ENCODE data around the gene RGL1. TPM values are rescaled to one million over a fixed set of nuclear protein-coding genes. Genes with fewer than 3 reads are reported as not detected.
A peak's percentile ranks its signal among the peaks of the same experiment; 100 is the strongest.

The RGL1 gene
- total RNA-seq, 1 donor from 2014 or later = 68.1 TPM

- TF ChIP-seq CTCF (IDR thresholded peaks at IDR 0.05) = no peak
- H3K36me3 Mint-ChIP-seq (ENCODE audit: unreplicated experiment) = peaks cover 54% of the 10 kb centered on the region
- no peak overlapping the region for H3K4me3 Mint-ChIP-seq (ENCODE audit: unreplicated experiment)
- DNase-seq (ENCODE audit: extremely low spot score, unreplicated experiment) = no peak
- H3K4me1 Mint-ChIP-seq (ENCODE audit: unreplicated experiment) = peaks cover 27% of the 10 kb centered on the region
- H3K27me3 Mint-ChIP-seq (ENCODE audit: unreplicated experiment) = no peaks in the 10 kb centered on the region
- H3K27ac Mint-ChIP-seq (ENCODE audit: unreplicated experiment) = no peak overlapping the region
- no peaks in the 10 kb centered on the region for H3K9me3 Mint-ChIP-seq (ENCODE audit: unreplicated experiment)
Observed at GRCh38 chr1:183918589-183918988, 113.7 kb downstream of the RGL1 start.

- no peak overlapping the region for H3K4me3 Mint-ChIP-seq (ENCODE audit: unreplicated experiment)
- H3K27ac Mint-ChIP-seq (ENCODE audit: unreplicated experiment) = no peak overlapping the region
- TF ChIP-seq CTCF (IDR thresholded peaks at IDR 0.05) = no peak
Observed at GRCh38 chr1:183920651-183921050, 115.7 kb downstream of the RGL1 start.

GRCh38 chr1:183922197-183922596 lies 117.3 kb downstream of the RGL1 start:
- Mint-ChIP-seq H3K9me3 (ENCODE audit: unreplicated experiment) (no peaks in the 10 kb centered on the region), H3K27ac (ENCODE audit: unreplicated experiment) (no peak overlapping the region), H3K4me3 (ENCODE audit: unreplicated experiment) (no peak overlapping the region), H3K4me1 (ENCODE audit: unreplicated experiment) (no peaks in the 10 kb centered on the region), H3K36me3 (ENCODE audit: unreplicated experiment) (peaks cover 61% of the 10 kb centered on the region), H3K27me3 (ENCODE audit: unreplicated experiment) (no peaks in the 10 kb centered on the region)
- TF ChIP-seq CTCF (IDR thresholded peaks at IDR 0.05) = peak; percentile 19
- DNase-seq (ENCODE audit: extremely low spot score, unreplicated experiment) = no peak

More at GRCh38 chr1:183920651-183921050, 115.7 kb downstream of the RGL1 start:
- Mint-ChIP-seq H3K27me3 (ENCODE audit: unreplicated experiment) (no peaks in the 10 kb centered on the region), H3K36me3 (ENCODE audit: unreplicated experiment) (peaks cover 50% of the 10 kb centered on the region), H3K9me3 (ENCODE audit: unreplicated experiment) (no peaks in the 10 kb centered on the region), H3K4me1 (ENCODE audit: unreplicated experiment) (peaks cover 9% of the 10 kb centered on the region)
- no peak for DNase-seq (ENCODE audit: extremely low spot score, unreplicated experiment)

GRCh38 chr1:183925947-183926346 lies 121.0 kb downstream of the RGL1 start:
- H3K27ac Mint-ChIP-seq (ENCODE audit: unreplicated experiment) = no peak overlapping the region
- DNase-seq (ENCODE audit: extremely low spot score, unreplicated experiment) = no peak
- H3K36me3 Mint-ChIP-seq (ENCODE audit: unreplicated experiment) = peaks cover 62% of the 10 kb centered on the region
- H3K4me3 Mint-ChIP-seq (ENCODE audit: unreplicated experiment) = no peak overlapping the region
- H3K9me3 Mint-ChIP-seq (ENCODE audit: unreplicated experiment) = no peaks in the 10 kb centered on the region
- TF ChIP-seq CTCF (IDR thresholded peaks at IDR 0.05) = no peak
- peaks cover 2% of the 10 kb centered on the region for H3K4me1 Mint-ChIP-seq (ENCODE audit: unreplicated experiment)
- H3K27me3 Mint-ChIP-seq (ENCODE audit: unreplicated experiment) = no peaks in the 10 kb centered on the region

- Mint-ChIP-seq H3K27ac (ENCODE audit: unreplicated experiment) (no peak overlapping the region), H3K27me3 (ENCODE audit: unreplicated experiment) (no peaks in the 10 kb centered on the region), H3K9me3 (ENCODE audit: unreplicated experiment) (no peaks in the 10 kb centered on the region), H3K36me3 (ENCODE audit: unreplicated experiment) (peaks cover 56% of the 10 kb centered on the region), H3K4me1 (ENCODE audit: unreplicated experiment) (peaks cover 10% of the 10 kb centered on the region), H3K4me3 (ENCODE audit: unreplicated experiment) (no peak overlapping the region)
- no peak for TF ChIP-seq CTCF (IDR thresholded peaks at IDR 0.05)
- DNase-seq (ENCODE audit: extremely low spot score, unreplicated experiment) = no peak
Observed at GRCh38 chr1:183926983-183927382, 122.1 kb downstream of the RGL1 start.

All from osteocyte (in vitro differentiated cells).